DMS153 treated with DMSO at 0.1 percent for 48 hours (cell line): ENCODE results near the gene CCR5AS.
"Not testable (repeated sequence)": the region's sequence is repeated elsewhere in the genome, so short reads cannot be mapped to it uniquely, and the experiment has no call there.

ENCODE experiments used
- DNase-seq: peaks from one replicate; lab custom pipeline; 2025; ENCODE audit not compliant: unreplicated experiment; lab: John Stamatoyannopoulos, UW

CCR5AS gene

GRCh38 chr3:46429250-46429649, 22.4 kb upstream of the CCR5AS start:
- DNase-seq: no peak

DNA sequence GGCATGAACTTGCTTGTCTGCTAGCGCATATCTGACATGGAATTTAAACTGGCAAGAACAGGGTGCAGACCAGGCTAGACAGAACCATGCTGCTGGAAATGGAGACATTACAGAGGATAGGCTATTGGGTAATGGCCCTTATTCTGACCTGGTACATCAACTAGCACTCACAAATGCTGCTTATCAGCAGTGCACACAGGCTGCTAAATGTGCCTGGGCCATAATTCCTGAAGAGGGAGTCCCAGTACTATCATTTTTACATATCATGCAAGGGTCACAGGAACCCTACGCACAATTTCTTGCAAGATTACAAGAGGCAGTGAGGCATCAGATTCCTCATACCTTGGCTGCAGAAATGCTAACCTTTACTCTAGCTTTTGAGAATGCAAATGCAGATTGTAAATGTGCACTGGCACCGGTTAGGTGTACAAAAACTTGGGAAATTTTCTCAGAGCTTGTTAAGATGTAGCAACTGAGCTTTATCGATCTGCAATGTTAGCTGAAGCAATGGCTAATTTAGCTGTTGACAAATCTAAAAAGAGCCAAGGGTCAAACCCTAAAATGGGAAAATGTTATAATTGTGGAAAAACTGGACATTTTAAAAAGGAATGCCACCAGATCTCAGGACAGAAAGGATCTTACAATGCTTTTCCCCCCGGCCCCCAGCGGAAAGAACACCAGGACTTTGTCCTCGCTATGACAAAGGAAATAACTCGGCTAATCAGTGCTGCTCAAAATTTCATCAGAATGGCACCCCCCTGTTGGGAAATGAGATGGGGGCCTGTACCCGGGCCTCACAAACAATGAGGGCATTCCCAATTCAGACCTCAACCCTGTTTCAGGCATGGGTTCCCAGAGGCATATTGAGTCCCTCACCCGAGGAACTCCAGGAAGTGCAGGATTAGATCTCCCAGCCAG, 21.3 kb upstream of the CCR5AS start:
- no peak for DNase-seq

- DNase-seq: not testable (repeated sequence)
Observed at GRCh38 chr3:46427404-46427803, 20.5 kb upstream of the CCR5AS start.

DNA sequence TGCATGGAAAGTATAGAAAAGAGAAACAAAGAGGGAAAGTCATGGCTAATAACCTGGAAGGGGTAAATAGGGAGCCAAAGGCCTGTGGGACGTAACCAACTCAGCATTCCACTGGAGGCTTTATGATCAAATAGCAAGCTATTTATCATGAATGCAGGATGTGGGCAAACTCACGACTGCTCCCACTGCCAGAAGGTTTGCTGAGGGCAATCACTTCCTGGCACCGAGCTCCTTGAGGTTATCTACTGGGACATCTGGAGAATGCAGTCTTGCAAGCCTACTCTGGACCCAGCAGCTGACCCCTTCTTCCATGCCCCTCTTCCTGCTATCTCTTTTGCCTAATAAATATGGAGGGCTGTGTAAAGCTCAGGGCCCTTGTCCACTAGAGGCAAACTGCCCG, 19.6 kb upstream of the CCR5AS start:
- DNase-seq: not testable (repeated sequence)

DNA sequence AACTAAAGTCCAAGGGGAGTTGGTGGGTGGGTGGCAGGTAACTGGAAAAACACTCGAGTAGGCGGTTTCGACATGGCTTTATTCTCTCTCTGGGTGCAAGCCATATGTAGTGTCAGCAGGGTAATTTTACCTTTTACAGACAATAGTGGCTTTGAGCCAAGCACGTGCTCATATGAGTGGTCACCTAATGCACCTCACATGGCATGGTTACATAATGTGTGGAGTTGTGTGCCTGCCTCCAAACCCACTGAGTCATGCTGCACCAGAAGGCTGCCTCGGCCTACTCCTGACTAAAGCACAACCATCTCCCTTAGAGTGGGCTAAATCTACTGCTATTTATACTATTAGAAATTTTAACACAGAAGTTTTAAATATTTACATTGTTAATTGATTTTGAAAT, 16.7 kb upstream of the CCR5AS start:
- DNase-seq: no peak

DNA sequence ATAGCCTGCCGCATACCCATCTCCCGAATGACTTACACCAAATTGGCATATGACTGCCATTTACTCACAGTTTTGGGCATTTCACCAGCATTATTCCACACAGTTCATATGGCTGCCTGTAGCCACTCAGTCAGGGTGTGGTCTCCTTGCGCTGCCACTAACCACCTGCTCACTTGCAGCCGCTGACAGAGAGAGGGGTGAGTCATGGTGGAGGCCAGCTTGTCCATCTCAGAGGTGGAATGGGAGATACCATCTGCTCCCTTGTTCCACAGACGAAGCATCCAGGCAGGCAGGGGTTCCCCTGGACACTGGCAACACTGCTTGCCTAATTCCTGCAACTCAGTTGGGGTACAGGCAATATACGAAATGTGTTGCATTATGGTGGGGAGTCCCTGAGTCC, 15.8 kb upstream of the CCR5AS start:
- DNase-seq: peak; percentile 5

GRCh38 chr3:46420931-46421330, 14.1 kb upstream of the CCR5AS start:
- no peak for DNase-seq

DNA sequence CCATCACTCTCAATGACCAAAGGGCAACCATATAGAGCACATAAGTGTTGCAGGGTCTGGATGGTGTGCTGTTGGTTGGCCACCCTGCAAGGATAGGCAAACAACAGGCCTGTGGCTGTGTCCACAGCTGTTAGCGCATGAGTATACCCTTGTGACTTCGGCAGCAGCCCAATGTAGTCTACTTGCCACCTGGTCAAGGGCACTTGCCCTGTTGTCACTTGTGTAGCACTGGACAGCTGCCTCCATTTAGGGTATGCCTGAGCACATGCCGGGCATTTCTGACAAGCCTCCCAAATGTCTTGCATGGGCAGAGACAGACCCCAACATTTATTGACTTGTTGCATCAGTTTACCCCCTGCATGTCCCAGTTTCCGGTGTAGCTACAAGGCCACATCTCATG, 12.9 kb upstream of the CCR5AS start:
- no peak for DNase-seq

DNA sequence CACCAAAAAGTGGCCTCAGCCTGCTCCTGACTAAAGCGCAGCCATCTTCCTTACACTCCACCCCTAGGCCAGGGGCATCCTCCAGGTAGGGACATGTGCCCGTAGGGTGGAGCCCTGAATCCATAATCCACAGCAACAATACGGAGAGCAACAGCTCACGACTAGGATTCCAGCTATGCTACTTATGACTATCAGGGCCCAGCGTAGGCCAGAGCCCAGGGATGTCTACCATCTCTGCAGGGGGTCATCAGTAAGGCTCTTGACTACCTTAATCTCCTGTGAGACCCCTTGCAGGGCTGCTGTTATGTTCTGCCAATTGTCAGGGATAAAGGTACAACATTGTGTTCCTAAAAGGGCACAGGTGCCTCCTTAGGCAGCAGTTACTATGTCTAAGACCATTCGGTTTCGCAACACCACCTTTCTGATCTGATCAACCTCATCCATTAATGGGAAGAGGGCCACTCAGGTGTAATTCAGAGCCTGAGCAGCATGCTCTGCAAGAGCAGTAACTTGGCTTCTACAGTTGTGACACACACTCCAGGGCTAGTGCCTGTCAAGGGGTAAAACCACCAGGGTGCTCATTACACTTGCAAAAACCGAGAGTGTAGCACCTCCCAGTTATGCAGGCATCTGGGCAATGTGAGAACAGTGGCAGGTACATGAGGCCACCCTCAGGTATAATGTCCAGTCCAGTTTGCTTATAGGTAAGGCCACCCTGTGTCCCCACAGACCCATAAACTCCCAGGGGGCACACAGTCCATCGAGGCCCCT, 11.2 kb upstream of the CCR5AS start:
- no peak for DNase-seq

- DNase-seq: no peak
Observed at GRCh38 chr3:46416811-46417510, 10.1 kb upstream of the CCR5AS start.

DNA sequence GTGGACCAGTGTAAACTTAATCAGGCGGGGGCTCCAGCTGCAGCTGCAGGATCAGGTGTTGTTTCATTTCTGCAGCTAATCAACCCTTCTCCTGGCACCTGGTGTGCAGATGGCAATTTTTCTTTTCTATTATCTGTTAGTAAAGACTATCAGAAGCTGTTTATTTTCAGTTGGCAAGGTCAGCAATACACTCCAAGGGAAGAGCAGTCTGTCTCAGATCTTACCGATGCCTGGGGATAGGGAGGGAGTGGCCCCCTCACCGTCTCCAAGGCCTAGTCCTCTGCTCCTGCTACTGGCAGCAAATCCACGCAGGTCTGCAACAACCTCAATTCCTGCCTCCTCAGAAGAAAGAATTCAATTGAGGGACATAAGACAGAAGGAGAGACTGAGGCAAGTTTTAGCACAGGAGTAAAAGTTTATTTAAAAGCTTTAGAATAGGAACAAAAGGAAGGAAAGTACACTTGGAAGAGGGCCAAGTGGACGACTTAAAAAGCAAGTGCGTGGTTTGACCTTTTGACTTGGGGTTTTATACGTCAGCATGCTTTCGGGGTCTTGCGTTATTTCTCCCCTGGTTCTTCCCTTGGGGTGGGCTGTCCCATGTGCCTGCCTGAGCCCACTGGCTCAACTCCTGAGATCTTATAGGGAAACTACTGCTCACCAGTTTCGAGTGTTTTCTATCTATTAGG, 9.4 kb upstream of the CCR5AS start:
- no peak for DNase-seq

GRCh38 chr3:46414739-46415138, 7.9 kb upstream of the CCR5AS start:
- DNase-seq: no peak

DNA sequence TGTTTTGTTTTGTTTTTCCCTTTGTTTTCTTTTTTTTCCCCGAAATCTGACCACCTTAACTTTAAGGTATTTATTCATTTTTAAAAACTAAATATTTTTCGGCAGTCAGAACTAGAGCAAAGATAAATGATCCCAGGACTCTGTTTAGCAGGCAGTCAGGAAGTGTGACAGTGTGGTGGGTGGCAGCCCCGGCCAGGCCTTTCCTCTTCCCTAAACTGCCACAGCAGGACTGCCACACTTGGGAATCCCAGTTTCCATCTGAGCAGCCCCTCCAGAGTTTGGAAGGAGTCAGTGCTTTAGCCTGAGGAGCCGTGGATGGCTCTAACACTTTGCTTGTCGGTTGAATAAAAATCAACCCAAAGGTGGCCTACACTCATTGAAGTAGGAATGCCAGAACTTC, 7.1 kb upstream of the CCR5AS start:
- DNase-seq: no peak

DNA sequence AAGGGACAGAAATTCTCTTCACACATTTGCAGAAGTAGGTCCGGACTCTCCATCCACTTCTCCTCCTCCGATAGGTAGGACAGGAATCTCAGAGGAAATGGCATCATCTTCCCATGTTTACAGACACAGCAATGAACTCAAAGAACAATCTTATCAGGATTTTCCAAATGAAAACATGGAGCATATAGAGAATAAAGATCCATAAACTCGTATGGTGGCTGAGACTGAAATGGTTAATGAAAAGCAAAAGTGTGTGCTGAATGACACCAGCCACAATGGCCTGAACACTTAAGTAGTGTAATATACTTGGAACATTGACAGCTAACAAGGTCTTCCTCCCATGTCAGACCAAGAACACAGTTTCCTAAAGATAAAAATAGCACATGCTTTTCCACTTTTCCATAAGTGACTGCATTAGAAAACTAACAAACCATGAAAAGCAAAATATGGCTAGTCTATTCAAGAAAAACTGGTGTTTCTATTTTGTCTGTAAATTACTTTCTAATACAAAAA, 6.0 kb upstream of the CCR5AS start:
- no peak for DNase-seq

GRCh38 chr3:46411271-46411670, 4.4 kb upstream of the CCR5AS start:
- no peak for DNase-seq

DNA sequence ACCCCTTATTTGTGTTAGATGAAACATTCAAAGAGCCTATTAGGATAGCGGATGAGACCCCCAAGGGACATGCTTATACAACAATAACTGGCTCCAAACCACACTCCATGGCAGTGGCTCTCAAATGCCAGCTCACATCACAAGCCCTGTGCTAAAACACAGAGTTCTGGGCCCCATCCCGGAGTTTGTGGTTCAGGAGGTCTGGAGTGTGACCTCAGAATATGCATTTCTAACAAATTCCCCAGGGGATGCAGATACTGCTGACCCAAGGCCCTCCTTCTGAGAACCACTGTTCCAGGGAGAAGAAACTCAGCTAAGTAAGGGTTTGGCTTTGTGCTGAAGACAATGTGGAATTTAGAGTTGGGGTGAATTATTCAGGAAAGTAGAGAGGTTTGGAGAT, 3.8 kb upstream of the CCR5AS start:
- no peak for DNase-seq

DNA sequence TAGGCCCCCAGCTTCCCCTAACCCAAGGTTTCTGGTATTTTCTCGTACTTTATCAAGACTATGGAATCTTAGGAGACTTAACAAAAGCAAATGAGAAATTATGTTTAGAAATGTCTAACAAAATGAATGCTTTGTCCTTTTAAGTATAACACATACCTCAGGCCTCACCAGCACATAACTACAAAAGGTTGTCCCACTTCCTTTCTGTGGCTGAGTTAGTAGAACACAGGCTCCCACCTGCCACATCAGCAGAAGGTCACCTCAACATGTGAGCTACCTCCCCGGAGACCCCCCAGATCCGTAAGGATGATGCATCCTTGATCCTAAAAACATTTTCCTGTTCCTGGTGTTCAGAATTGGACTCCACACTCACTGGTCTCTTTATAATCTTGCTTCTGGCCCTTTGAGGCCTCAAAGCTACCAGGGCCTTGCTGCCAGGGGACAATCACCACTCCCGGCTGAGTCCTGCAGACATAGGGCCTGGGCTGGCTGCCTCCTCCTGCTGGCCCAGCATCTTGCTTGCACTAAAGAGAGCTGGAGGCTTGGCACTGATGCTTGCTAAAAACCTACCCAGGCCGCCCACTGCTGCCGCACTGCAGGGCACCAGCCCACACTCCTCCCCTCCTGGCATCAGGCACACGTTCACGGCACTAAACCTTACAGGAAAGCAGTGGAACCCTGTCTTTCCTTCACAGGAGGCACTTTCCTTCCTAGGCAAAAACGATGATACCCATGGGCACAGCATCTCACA, 3.0 kb upstream of the CCR5AS start:
- DNase-seq: no peak

DNA sequence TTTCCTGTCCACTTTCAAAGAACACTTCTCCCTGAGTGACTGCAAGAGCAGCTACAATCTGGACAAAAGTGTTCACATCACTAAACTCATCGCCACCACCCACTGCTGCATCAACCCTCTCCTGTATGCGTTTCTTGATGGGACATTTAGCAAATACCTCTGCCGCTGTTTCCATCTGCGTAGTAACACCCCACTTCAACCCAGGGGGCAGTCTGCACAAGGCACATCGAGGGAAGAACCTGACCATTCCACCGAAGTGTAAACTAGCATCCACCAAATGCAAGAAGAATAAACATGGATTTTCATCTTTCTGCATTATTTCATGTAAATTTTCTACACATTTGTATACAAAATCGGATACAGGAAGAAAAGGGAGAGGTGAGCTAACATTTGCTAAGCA, 2.0 kb upstream of the CCR5AS start:
- DNase-seq: no peak

GRCh38 chr3:46407970-46408369, 1.1 kb upstream of the CCR5AS start:
- no peak for DNase-seq

- no peak for DNase-seq
Observed at GRCh38 chr3:46406443-46406787, 451 bp downstream of the CCR5AS start.
